IMR-90 (cell line): Measurements from ENCODE around the gene GABBR2. TPM values are rescaled to one million over a fixed set of nuclear protein-coding genes. Genes with fewer than 3 reads are reported as not detected.

ENCODE experiments used
- ATAC-seq: fragments of 200-7000 bp; cut with Tn5 transposase; 2 replicates; pipeline ENCODE4 v1.9.1; 2020; ENCODE audit warnings: low read depth, mild to moderate bottlenecking, moderate library complexity
- BruUV-seq: library from RNA; stranded (reverse); fragments of 400-500 nt; replicated peaks from 2 replicates; lab custom pipeline; 2021; lab: Mats Ljungman, UMichigan
- CTCF ChIA-PET: fragments of 300-600 bp; formaldehyde crosslinking; extraction: SDS; loops from one replicate; lab custom pipeline; 2021; ENCODE audit warnings: antibody characterized with exemption; lab: Yijun Ruan, JAX
- POLR2A ChIA-PET: fragments of 300-600 bp; sonication (Branson Sonifier 250); formaldehyde crosslinking; loops from one replicate; lab custom pipeline; 2022; ENCODE audit warnings: antibody characterized with exemption; ENCODE audit not compliant: unreplicated experiment; lab: Charles Lee
- DNase-seq: peaks from one replicate; pipeline ENCODE4 v3.0.0; 2013
- H2AFZ ChIP-seq: replicated peaks from 2 replicates; pipeline ENCODE3; 2013; ENCODE audit warnings: low read length, mild to moderate bottlenecking; ENCODE audit not compliant: poor library complexity
- H2AK5ac ChIP-seq: 2 replicates; pipeline ENCODE4 v1.6.1; 2013; ENCODE audit warnings: low read depth, low read length, inconsistent platforms
- H2AK9ac ChIP-seq: replicated peaks from 2 replicates; pipeline ENCODE3; 2013; ENCODE audit warnings: mild to moderate bottlenecking, low read depth, low read length, moderate library complexity; ENCODE audit not compliant: poor library complexity
- H2BK120ac ChIP-seq: 2 replicates; pipeline ENCODE4 v1.6.1; 2013; ENCODE audit warnings: low read depth, low read length, inconsistent platforms
- H2BK15ac ChIP-seq: 3 replicates; pipeline ENCODE4 v1.6.1; 2013; ENCODE audit warnings: low read depth, low read length, inconsistent platforms
- H2BK20ac ChIP-seq: 2 replicates; pipeline ENCODE4 v1.6.1; 2013; ENCODE audit warnings: low read depth, mild to moderate bottlenecking, inconsistent platforms, low read length, moderate library complexity
- H2BK5ac ChIP-seq: 2 replicates; pipeline ENCODE4 v1.6.1; 2013; ENCODE audit warnings: mild to moderate bottlenecking, low read depth, low read length, inconsistent platforms; ENCODE audit not compliant: poor library complexity, severe bottlenecking
- H3K14ac ChIP-seq: replicated peaks from 2 replicates; pipeline ENCODE4 v1.6.1; 2013; ENCODE audit warnings: low read depth, low read length, inconsistent platforms
- H3K18ac ChIP-seq: 2 replicates; pipeline ENCODE4 v1.6.1; 2013; ENCODE audit warnings: low read depth, low read length, control low read depth
- H3K23ac ChIP-seq: 2 replicates; pipeline ENCODE4 v1.6.1; 2013; ENCODE audit warnings: low read depth, low read length, inconsistent platforms
- H3K27ac ChIP-seq: 2 replicates; pipeline ENCODE4 v1.5.1; 2013; ENCODE audit warnings: mild to moderate bottlenecking, control low read depth, low read length; ENCODE audit not compliant: insufficient read depth
- H3K27me3 ChIP-seq: 2 replicates; pipeline ENCODE4 v1.6.1; 2013; ENCODE audit warnings: low read length; ENCODE audit not compliant: control insufficient read depth, insufficient read depth
- H3K36me3 ChIP-seq: 2 replicates; pipeline ENCODE4 v1.6.1; 2013; ENCODE audit warnings: low read length, mixed read lengths; ENCODE audit not compliant: control insufficient read depth, insufficient read depth
- H3K4ac ChIP-seq: 2 replicates; pipeline ENCODE4 v1.6.1; 2013; ENCODE audit warnings: low read depth, low read length, inconsistent platforms
- H3K4me1 ChIP-seq: 2 replicates; pipeline ENCODE4 v1.6.1; 2013; ENCODE audit warnings: low read length, mixed read lengths; ENCODE audit not compliant: control insufficient read depth, insufficient read depth
- H3K4me2 ChIP-seq: 2 replicates; pipeline ENCODE4 v1.6.1; 2013; ENCODE audit warnings: low read depth, mild to moderate bottlenecking, control low read depth, low read length, moderate library complexity
- H3K4me3 ChIP-seq: 2 replicates; pipeline ENCODE4 v1.5.1; 2013; ENCODE audit warnings: low read depth, mild to moderate bottlenecking, control low read depth, low read length, moderate library complexity; ENCODE audit not compliant: insufficient read depth
- H3K56ac ChIP-seq: 2 replicates; pipeline ENCODE4 v1.6.1; 2013; ENCODE audit warnings: low read length, inconsistent platforms; ENCODE audit not compliant: insufficient read depth; ENCODE audit errors: extremely low read depth
- H3K79me1 ChIP-seq, 2 experiments: 2 replicates each; pipeline ENCODE4 v1.6.1; 2013; ENCODE audit warnings: low read length in 2 of 2, inconsistent platforms in 1 of 2, low read depth in 1 of 2
- H3K9ac ChIP-seq: 2 replicates; pipeline ENCODE4 v1.6.1; 2013; ENCODE audit warnings: low read depth, low read length, control low read depth
- H3K9me1 ChIP-seq: 2 replicates; pipeline ENCODE4 v1.6.1; 2013; ENCODE audit warnings: low read length, inconsistent platforms; ENCODE audit not compliant: insufficient read depth
- H3K9me3 ChIP-seq: 2 replicates; pipeline ENCODE4 v1.6.1; 2013; ENCODE audit warnings: low read length; ENCODE audit not compliant: control insufficient read depth, insufficient read depth
- H4K20me1 ChIP-seq: 2 replicates; pipeline ENCODE4 v1.6.1; 2013; ENCODE audit warnings: low read length, inconsistent platforms; ENCODE audit not compliant: insufficient read depth
- H4K5ac ChIP-seq: 2 replicates; pipeline ENCODE4 v1.6.1; 2013; ENCODE audit warnings: mild to moderate bottlenecking, low read depth, low read length, control low read depth
- H4K8ac ChIP-seq, 2 experiments: 2 replicates each; pipeline ENCODE4 v1.6.1; 2013; ENCODE audit warnings: low read depth in 2 of 2, low read length in 2 of 2, control low read depth in 1 of 2, inconsistent platforms in 1 of 2
- H4K91ac ChIP-seq: 2 replicates; pipeline ENCODE4 v1.6.1; 2013; ENCODE audit warnings: low read depth, low read length, inconsistent platforms; ENCODE audit not compliant: insufficient read depth
- BHLHE40 ChIP-seq: fragments of 150-350 bp; IDR thresholded peaks from 2 replicates; pipeline ENCODE4 v1.6.1; 2016; ENCODE audit warnings: mild to moderate bottlenecking, low read depth, low read length
- CEBPB ChIP-seq: IDR thresholded peaks from 2 replicates; pipeline ENCODE4 v1.6.1; 2012; ENCODE audit warnings: low read depth, low read length, improper control_type of control experiment
- CHD1 ChIP-seq: IDR thresholded peaks from 2 replicates; pipeline ENCODE4 v1.6.1; 2012; ENCODE audit warnings: low read depth, low read length, improper control_type of control experiment
- MAFK ChIP-seq: IDR thresholded peaks from 2 replicates; pipeline ENCODE4 v1.6.1; 2012; ENCODE audit warnings: low read depth, low read length, improper control_type of control experiment
- MAZ ChIP-seq: IDR thresholded peaks from 2 replicates; pipeline ENCODE4 v1.6.1; 2012; ENCODE audit warnings: low read depth, mild to moderate bottlenecking, low read length, improper control_type of control experiment, moderate library complexity, borderline replicate concordance
- MXI1 ChIP-seq: IDR thresholded peaks from 2 replicates; pipeline ENCODE4 v1.6.1; 2012; ENCODE audit warnings: low read depth, mild to moderate bottlenecking, low read length, moderate library complexity, borderline replicate concordance
- NFE2L2 ChIP-seq: fragments of 150-350 bp; IDR thresholded peaks from 2 replicates; pipeline ENCODE4 v1.6.1; 2016; ENCODE audit warnings: low read depth, mild to moderate bottlenecking, low read length
- POLR2A ChIP-seq: IDR thresholded peaks from 2 replicates; pipeline ENCODE4 v1.6.1; 2012; ENCODE audit warnings: mild to moderate bottlenecking, low read depth, low read length
- RAD21 ChIP-seq: IDR thresholded peaks from 2 replicates; pipeline ENCODE4 v1.6.1; 2012; ENCODE audit warnings: low read length, improper control_type of control experiment
- RFX5 ChIP-seq: IDR thresholded peaks from 2 replicates; pipeline ENCODE4 v1.8.0; 2012; ENCODE audit warnings: low read depth, mild to moderate bottlenecking, low read length, moderate library complexity
- SMC3 ChIP-seq: fragments of 150-350 bp; IDR thresholded peaks from 2 replicates; pipeline ENCODE4 v1.6.1; 2016; ENCODE audit warnings: low read depth, mild to moderate bottlenecking, antibody characterized with exemption, low read length, moderate library complexity
- WGBS, 2 experiments: methylation state at CpG; one replicate each; pipeline versions ENCODE4 v1.1.5 to v1.1.7; 2013; ENCODE audit warnings: missing lambda C conversion rate in 2 of 2; ENCODE audit not compliant: insufficient read length in 1 of 2; ENCODE audit errors: extremely low coverage in 2 of 2; 5-methylcytosine and 5-hydroxymethylcytosine counted together
- dilution Hi-C: fragments of 300-500 bp; cut with HindIII; formaldehyde crosslinking; loops from one replicate; pipeline ENCODE4 v1.14.3; 2018; ENCODE audit warnings: low sequenced_read_pairs; ENCODE audit not compliant: unreplicated experiment
- in situ Hi-C: fragments of 300-500 bp; cut with MboI; formaldehyde crosslinking; loops from 3 replicates; pipeline ENCODE4 v1.14.3; 2019; ENCODE audit warnings: low sequenced_read_pairs, inconsistent platforms, mixed read lengths
- intact Hi-C: fragments of 100-400 bp; cut with micrococcal nuclease; formaldehyde crosslinking; loops from 2 replicates; pipeline ENCODE4 v1.10.0; 2022
- polyA plus RNA-seq, 3 experiments: library from polyadenylated mRNA; depleted of rRNA; stranded (reverse); fragments of >200 nt; gene quantifications; 2 replicates each; pipeline ENCODE4 v1.2.3, GENCODE V29; 2012; ENCODE audit warnings: low replicate concordance in 1 of 3
- total RNA-seq: library from RNA; depleted of rRNA; stranded (reverse); fragments of >200 nt; gene quantifications from 2 replicates; pipeline ENCODE4 v1.2.3, GENCODE V29; 2012
- TF ChIP-seq, protein P1 (sequence below): conservative IDR thresholded peaks from 2 replicates; pipeline ENCODE4 v1.5.1; 2012; ENCODE audit warnings: mild to moderate bottlenecking, low read depth, low read length, improper control_type of control experiment
- TF ChIP-seq, protein P2 (sequence below): fragments of 150-350 bp; IDR thresholded peaks from 2 replicates; pipeline ENCODE4 v1.6.1; 2016; ENCODE audit warnings: low read depth, mild to moderate bottlenecking, low read length, moderate library complexity, borderline replicate concordance
- TF ChIP-seq, protein P3 (sequence below): fragments of 150-350 bp; IDR thresholded peaks from 2 replicates; pipeline ENCODE4 v1.6.1; 2017; ENCODE audit warnings: mild to moderate bottlenecking, antibody characterized with exemption, low read length, low read depth

Gene GABBR2
- total and polyA plus RNA-seq, 2 of the 4 experiments (the other 2 are of a cell fraction): 14.2 to 20.3 TPM

DNA sequence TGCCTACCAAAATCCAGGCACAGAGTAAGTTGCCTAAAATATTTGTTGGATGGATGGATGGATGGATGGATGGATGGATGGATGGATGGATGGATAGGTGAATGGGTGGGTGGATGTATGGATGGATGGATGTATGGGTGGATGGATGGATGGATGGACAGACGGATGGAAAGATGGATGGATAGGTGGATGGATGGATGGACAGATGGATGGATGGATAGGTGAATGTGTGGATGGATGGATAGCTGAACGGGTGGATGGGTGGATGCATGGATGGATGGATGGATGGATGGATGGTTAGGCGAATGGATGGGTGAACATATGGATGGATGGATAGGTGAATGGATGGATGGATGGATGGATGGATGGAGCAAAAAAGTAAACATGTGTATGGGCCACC is 131.9 kb downstream of the GABBR2 start:
- H2BK20ac ChIP-seq: peak overlapping the region; percentile 18; the same call in 1 of the 2 replicates

More for the DNA sequence above, 131.9 kb downstream of the GABBR2 start:
- intact Hi-C loops: loop anchor here (10.0 kb wide), 1 partner anchor 128 kb away; the partner anchor contains the start of gene GABBR2
- Histone ChIP-seq H3K23ac (no peak overlapping the region), H3K18ac (no peak overlapping the region), H3K9me1 (peaks cover 10% of the 10 kb centered on the region), H3K36me3 (peaks cover 3% of the 10 kb centered on the region; the same call in 1 of the 2 replicates), H3K79me1 (peaks cover 0 to 13% of the 10 kb centered on the region in 2 experiments; a peak in 2 of 4 replicates), H4K91ac (no peak overlapping the region), H3K9ac (no peak overlapping the region), H2BK15ac (no peak overlapping the region; the same call in 2 of the 3 replicates), H3K14ac (no peak overlapping the region), H2BK5ac (peak overlapping the region; percentile 57), H3K56ac (no peak overlapping the region), H2BK120ac (no peak overlapping the region), H3K9me3 (no peaks in the 10 kb centered on the region), H3K4me3 (no peak overlapping the region), H4K8ac (no peak overlapping the region), H4K20me1 (no peaks in the 10 kb centered on the region), H2AFZ (no peak overlapping the region), H3K4me1 (peaks cover 13% of the 10 kb centered on the region), H2AK9ac (no peak overlapping the region), H3K4ac (no peak overlapping the region), H2AK5ac (peak overlapping the region; percentile 74; the same call in 1 of the 2 replicates), H3K27me3 (no peaks in the 10 kb centered on the region), H4K5ac (no peak overlapping the region), H3K27ac (no peak overlapping the region), H3K4me2 (no peak overlapping the region)
- BruUV-seq: no TSS peak
- ATAC-seq: no peak
- dilution Hi-C loops: no loop called here
- 65% methylated on average over 3 of the region's 3 CpGs; no CpG with 5 or more reads in 1 of the 2 experiments for WGBS, 2 experiments
- in situ Hi-C loops: no loop called here
- TF ChIP-seq, protein P1, sequence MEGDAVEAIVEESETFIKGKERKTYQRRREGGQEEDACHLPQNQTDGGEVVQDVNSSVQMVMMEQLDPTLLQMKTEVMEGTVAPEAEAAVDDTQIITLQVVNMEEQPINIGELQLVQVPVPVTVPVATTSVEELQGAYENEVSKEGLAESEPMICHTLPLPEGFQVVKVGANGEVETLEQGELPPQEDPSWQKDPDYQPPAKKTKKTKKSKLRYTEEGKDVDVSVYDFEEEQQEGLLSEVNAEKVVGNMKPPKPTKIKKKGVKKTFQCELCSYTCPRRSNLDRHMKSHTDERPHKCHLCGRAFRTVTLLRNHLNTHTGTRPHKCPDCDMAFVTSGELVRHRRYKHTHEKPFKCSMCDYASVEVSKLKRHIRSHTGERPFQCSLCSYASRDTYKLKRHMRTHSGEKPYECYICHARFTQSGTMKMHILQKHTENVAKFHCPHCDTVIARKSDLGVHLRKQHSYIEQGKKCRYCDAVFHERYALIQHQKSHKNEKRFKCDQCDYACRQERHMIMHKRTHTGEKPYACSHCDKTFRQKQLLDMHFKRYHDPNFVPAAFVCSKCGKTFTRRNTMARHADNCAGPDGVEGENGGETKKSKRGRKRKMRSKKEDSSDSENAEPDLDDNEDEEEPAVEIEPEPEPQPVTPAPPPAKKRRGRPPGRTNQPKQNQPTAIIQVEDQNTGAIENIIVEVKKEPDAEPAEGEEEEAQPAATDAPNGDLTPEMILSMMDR: no peak
- TF ChIP-seq MXI1: no peak
- no peak for TF ChIP-seq SMC3
- TF ChIP-seq NFE2L2: no peak
- TF ChIP-seq, protein P2, sequence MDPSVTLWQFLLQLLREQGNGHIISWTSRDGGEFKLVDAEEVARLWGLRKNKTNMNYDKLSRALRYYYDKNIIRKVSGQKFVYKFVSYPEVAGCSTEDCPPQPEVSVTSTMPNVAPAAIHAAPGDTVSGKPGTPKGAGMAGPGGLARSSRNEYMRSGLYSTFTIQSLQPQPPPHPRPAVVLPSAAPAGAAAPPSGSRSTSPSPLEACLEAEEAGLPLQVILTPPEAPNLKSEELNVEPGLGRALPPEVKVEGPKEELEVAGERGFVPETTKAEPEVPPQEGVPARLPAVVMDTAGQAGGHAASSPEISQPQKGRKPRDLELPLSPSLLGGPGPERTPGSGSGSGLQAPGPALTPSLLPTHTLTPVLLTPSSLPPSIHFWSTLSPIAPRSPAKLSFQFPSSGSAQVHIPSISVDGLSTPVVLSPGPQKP: no peak
- TF ChIP-seq RFX5: no peak
- TF ChIP-seq, protein P3, sequence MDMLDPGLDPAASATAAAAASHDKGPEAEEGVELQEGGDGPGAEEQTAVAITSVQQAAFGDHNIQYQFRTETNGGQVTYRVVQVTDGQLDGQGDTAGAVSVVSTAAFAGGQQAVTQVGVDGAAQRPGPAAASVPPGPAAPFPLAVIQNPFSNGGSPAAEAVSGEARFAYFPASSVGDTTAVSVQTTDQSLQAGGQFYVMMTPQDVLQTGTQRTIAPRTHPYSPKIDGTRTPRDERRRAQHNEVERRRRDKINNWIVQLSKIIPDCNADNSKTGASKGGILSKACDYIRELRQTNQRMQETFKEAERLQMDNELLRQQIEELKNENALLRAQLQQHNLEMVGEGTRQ: no peak
- TF ChIP-seq BHLHE40: no peak
- TF ChIP-seq CHD1: no peak
- TF ChIP-seq MAFK: no peak
- no peak for TF ChIP-seq RAD21
- no peak for TF ChIP-seq POLR2A
- no peak for TF ChIP-seq MAZ
- no peak for TF ChIP-seq CEBPB
- ChIA-PET CTCF (interaction anchor here (1.0 kb wide), 1 partner anchor 14 kb away, joined by 3 read pairs; no protein-coding TSS in a partner anchor), POLR2A (no interaction called here)
- no peak for DNase-seq
